GM21619 (cell line): ENCODE measurements around the gene AJUBA.
A peak's percentile ranks its signal among the peaks of the same experiment; 100 is the strongest.
"Not testable (repeated sequence)": the region's sequence is repeated elsewhere in the genome, so short reads cannot be mapped to it uniquely, and the experiment has no call there.

Source experiments
- ATAC-seq: cut with Tn5 transposase; IDR thresholded peaks from one replicate; pipeline ENCODE4 v1.9.1; 2021; ENCODE audit not compliant: unreplicated experiment

AJUBA gene

DNA sequence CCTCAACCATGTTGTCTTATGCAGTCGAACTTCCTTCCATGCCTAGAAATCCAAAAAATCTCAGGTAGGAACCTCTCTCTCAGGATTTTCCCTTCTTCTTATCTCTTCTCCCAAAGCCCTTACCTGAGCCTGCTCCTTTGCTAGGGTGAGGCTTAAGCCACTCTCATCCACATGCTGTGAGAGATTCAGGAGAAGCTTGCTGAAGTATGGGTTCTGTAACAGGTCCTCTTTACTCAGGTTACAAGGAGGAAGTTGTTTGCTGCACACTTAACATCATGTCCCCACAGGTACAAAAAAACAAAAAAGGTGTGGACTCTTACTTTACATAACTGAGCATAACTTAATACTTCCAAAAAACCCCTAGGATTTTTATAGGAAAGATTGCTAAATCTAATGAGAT lies 29.9 kb downstream of the AJUBA start:
- no peak for ATAC-seq

DNA sequence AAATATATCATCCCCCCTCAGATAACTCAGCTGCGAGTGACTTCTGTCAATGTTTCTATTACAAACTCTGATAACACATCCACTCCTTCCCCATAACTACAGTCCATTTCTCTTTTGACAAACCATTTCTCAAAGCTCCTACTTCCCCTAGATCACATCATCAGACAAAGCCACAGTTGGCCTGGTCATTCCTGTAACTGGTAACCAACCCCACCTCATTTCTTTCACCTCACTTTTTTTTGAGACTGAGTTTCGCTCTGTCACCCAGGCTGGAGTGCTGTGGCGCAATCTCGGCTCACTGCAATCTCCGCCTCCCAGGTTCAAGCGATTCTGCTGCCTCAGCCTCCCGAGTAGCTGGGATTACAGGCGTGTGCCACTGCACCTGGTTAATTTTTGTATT lies 30.6 kb downstream of the AJUBA start:
- ATAC-seq = not testable (repeated sequence)

DNA sequence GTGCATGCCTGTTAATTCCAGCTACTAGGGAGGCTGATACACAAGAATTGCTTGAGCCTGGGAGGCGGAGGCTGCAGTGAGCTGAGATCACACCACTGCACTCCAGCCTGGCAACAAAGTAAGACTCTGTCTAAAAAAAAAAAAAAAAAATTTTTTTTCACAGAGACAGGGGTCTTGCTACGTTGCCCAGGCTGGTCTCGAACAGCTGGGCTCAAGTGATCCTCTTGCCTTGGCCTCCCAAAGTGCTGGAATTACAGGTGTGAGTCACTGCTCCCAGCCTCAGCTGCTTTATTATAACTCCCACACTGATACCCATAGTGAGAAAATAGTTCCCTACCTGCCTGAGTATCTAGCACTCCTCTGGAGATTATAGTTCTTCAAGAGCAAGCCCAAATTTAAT lies 36.7 kb downstream of the AJUBA start:
- no peak for ATAC-seq

DNA sequence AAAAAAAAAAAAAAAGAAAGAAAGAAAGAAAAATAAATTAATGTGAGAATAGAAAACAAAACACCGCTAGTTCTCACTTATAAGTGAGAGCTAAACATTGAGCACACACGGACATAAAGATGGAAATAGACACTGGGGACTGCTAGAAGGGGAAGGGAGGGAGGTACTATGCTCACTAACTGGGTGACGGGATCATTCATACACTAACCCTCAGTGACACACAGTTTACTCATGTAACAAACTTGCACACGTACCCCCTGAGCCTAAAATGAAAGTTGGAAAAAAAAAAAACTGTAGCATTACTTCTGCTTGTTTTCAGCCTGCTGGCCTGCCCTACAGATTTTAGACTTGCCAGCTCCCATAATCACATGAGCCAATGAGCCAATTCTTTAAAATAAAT lies 42.7 kb downstream of the AJUBA start:
- no peak for ATAC-seq

DNA sequence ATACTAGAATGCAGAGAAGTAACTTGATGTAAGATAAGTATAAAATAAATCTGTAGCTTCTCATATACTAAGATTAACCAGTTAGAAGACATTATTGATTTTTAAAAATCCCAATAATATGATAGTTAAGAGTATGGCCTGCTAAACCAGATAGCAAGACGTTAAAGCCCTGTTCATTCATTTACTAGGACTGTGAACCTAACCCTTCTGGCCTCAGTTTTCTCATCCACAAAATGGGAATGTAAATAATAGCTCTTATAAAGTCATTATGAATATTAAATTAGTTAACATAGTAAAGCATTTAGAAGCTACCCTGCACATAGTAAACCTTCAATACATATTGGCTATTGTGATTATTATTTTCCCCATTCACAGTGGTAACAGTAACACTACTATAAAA lies 47.2 kb downstream of the AJUBA start:
- no peak for ATAC-seq

DNA sequence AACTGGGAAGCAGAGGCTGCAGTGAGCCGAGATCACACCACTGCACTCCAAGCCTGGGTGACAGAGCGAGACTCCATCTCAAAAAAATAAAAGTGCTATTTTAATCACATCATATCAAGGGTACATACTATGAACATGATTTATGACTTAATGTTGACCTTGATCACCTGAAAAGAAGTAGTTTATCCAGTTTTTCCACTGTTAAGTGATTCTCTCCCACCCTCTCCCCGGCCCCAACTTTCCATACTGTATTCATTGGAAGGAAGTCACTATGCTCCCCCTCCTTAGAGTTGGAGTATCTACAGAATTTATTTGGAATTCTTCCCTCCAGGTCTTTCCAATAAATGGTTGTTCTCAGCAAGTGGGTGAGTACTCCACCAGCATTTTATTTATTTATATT lies 50.2 kb downstream of the AJUBA start:
- no peak for ATAC-seq

DNA sequence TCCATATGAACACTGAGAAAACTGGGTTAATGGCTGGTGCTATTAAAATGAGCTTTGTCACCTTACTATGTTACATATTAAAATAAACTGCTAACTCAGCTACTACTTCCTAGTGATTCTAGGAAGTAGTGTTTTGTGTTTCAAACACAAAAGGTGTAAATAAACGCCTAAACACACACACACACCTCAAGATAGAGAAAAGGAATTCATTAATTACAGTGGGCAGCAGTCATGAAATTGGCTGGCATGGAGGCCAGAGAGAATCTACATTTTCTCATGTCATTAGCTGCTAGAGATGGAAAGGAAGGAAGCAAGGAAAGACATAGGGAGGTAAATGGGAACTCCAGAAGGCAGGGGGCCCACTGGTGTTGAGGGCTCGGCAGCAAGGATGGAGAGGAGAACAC lies 52.4 kb downstream of the AJUBA start:
- no peak for ATAC-seq

DNA sequence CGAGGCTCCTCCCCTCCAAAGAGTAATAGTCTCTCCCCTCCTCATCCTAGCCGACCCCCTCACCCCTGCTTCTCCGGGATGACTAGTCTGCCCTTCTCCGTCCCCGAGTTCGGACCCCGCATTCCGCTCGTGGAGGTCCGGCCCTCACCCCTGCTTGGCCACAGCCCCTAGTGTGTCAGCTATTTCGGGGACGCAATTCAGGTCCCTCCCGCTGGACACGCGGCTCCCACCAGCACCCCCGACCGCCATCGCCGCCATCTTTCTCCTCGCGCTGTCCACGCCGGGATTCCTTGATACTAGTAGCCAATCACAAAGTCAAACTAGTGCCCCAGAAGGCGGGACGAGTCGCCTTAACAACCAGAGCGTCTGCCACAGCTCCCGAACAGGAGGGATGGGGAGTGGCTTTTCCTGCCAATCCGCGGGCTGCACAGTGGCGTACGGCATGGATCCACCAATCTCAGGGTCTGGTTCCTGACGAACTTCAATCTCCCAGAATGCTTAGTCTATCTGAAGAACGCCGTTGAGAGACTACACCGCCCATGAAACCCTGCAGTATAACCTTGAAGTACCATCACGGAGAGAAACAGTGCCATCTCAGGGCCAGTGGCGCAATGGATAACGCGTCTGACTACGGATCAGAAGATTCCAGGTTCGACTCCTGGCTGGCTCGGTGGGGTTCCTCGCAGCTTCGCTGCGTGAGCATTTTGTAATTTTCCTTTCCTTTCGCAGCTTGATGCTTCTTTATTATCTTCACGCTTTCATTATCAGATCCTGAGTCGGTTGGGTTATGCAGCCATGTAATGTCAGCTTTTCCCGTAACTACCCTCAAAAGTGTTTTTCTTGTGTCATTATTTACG lies 53.0 kb downstream of the AJUBA start, which contains the start of gene PRMT5:
Gene PRMT5 (minus strand): TSS at position 273 of the 857 bp plus-strand sequence. CDS start 15 bp downstream, at position 258.
- peak; percentile 94 for ATAC-seq

DNA sequence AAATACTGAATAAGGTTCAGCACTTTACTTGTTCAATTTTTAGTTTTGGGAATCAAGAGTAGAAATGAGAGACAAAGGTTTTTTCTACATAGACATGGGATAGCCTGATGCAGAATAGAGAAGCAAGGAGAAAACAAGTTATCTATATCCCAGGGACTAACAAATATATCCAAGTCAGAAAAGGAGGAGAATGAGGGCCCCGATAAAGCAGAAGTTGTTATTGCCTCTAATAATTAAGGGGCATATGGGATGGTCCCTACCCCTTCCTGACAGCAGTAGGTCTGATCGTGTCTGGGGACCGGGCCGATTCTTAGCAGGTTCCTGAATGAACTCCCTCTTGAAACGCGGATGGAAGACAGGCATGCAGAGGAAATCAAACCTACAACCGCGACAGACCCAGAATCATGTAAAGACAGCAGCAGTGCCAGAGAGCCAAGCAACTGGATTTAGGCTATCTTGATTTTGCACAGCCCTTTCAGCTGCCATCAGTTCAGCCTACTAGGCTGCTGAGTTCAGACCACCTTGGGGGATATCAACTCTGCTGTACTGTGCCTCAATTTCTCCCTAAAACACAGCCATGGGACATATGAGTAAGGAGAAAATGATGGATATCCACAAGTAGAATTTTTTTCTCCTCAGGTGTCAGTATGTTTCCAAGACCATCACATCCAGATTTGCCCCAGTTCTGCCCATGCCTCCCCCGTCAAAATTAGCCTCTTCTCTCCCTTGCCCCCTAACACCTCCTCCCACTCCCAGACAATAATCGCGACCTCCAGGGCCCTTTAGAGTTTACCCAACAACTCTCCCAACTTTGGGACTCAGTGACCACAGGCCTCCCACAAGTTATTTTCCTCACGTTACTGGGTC lies 53.9 kb downstream of the AJUBA start:
- no peak for ATAC-seq

DNA sequence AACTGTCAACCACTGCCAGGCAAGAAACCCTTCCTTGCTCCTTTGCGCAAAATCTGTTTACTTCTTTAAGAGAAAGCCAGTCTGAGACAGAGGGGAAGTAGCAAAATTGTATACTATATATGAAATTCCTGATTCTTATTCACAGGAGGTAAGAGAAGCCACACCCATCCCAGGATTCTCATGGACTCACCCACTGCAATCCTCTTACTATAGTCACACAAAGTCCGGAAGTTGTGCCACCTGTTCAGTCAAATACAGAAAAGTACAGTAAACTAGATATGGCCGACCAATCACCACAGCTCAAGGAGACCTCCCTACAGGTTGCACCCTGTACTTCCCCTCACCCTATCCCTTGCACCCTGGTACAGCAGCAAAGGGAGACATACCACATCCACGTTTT lies 56.0 kb downstream of the AJUBA start:
- ATAC-seq = no peak

DNA sequence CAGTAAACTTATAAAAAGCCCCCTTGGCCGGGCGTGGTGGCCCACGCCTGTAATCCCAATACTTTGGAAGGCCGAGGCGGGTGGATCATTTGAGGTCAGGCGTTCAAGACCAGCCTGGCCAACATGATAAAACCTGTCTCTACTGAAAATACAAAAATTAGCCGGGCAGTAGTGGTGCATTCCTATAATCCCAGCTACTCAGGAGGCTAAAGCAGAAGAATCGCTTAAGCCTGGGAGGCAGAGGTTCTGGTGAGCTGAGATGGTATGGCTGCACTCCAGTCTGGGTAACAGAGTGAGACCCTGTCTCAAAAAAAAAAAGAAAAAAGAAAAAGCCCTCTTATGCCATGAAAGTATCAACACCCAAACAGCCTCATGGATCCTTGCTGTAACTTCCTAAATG lies 56.8 kb downstream of the AJUBA start:
- ATAC-seq = no peak

DNA sequence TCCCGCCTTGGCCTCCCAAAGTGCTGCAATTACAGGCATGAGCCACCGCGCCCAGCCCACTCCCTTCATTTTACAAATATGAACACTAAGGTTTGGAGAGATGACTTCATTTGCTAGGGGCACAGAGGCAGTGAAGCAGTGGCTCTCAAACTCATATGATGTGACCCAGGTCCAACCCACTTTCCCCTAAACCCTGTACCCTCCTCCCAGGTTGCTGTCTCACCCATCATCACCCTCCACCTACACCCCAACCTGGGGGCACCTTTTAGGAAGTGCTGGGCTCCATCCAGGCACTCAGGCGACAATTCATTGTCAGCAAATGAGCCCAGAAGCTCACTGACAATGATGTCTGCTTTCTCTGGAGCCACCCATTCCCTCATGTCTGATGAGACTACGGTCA lies 58.6 kb downstream of the AJUBA start:
- ATAC-seq = no peak

DNA sequence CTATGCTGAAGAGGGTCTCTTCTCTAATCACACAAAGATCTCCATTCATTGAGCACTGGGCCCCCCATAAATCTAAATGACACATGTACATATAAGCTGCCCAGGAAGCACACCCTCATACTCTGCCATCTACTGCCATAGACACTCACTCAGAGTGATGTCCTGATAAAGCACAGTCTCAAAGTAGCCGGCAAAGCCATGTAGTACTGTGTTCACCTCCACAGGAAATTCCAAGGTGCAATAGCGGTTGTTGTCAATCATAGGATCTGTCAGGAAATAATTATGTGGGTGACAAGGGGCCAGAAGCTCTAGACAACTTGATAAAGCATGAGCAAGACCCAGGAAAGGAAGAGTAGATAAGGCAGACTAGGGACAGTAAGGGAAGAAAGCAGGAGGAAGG lies 60.1 kb downstream of the AJUBA start:
- no peak for ATAC-seq
